Fibroblast of skin of left biceps (primary cell): ENCODE data around the gene XPNPEP1.
A peak's percentile ranks its signal among the peaks of the same experiment; 100 is the strongest.

Experiments used
- DNase-seq, 2 experiments: peaks; one replicate each; pipeline ENCODE4 v3.0.0-alpha.2; 2013; ENCODE audit warnings: low read depth in 2 of 2

XPNPEP1 gene

GRCh38 chr10:109863775-109864174, 59.5 kb downstream of the XPNPEP1 start:
- no peak for DNase-seq

GRCh38 chr10:109862738-109863137, 60.6 kb downstream of the XPNPEP1 start:
- DNase-seq: no peak

- no peak for DNase-seq
Measured at GRCh38 chr10:109862041-109862440, 61.3 kb downstream of the XPNPEP1 start.

- DNase-seq: no peak
Measured at GRCh38 chr10:109861081-109861480, 62.2 kb downstream of the XPNPEP1 start.

- DNase-seq: no peak
Measured at GRCh38 chr10:109859221-109859620, 64.1 kb downstream of the XPNPEP1 start.

- DNase-seq: no peak
Measured at GRCh38 chr10:109855746-109856145, 67.6 kb downstream of the XPNPEP1 start.

GRCh38 chr10:109853921-109854320, 69.4 kb downstream of the XPNPEP1 start:
- DNase-seq: no peak

GRCh38 chr10:109852475-109853037, 70.8 kb downstream of the XPNPEP1 start:
- DNase-seq: peak; percentile 20 to 22

GRCh38 chr10:109851616-109852474, 71.5 kb downstream of the XPNPEP1 start:
- DNase-seq: no peak

- DNase-seq: no peak
Measured at GRCh38 chr10:109846832-109847231, 76.5 kb downstream of the XPNPEP1 start.

GRCh38 chr10:109845308-109845707, 78.0 kb downstream of the XPNPEP1 start:
- no peak for DNase-seq

GRCh38 chr10:109838592-109839244, 84.6 kb downstream of the XPNPEP1 start:
- no peak for DNase-seq

- DNase-seq: no peak
Measured at GRCh38 chr10:109837384-109837783, 85.9 kb downstream of the XPNPEP1 start.

- no peak for DNase-seq
Measured at GRCh38 chr10:109835257-109835656, 88.1 kb downstream of the XPNPEP1 start.

- no peak for DNase-seq
Measured at GRCh38 chr10:109831846-109832245, 91.5 kb downstream of the XPNPEP1 start.

- no peak for DNase-seq
Measured at GRCh38 chr10:109824206-109824605, 99.1 kb downstream of the XPNPEP1 start.

GRCh38 chr10:109823196-109823595, 100.1 kb downstream of the XPNPEP1 start:
- DNase-seq: no peak

GRCh38 chr10:109821672-109822071, 101.6 kb downstream of the XPNPEP1 start:
- DNase-seq: no peak

- DNase-seq: no peak
Measured at GRCh38 chr10:109820620-109821405, 102.5 kb downstream of the XPNPEP1 start.

- DNase-seq: no peak
Measured at GRCh38 chr10:109819807-109820206, 103.5 kb downstream of the XPNPEP1 start.
